ENCODE data around the gene PRKAB2.
"Not testable (repeated sequence)": the region's sequence is repeated elsewhere in the genome, so short reads cannot be mapped to it uniquely, and the experiment has no call there.

The PRKAB2 gene

GRCh38 chr1:147124266-147124665 lies 48.0 kb downstream of the PRKAB2 start:
- no peaks in the 10 kb centered on the region for H3K36me3 ChIP-seq
- DNase-seq = no peak
- peaks cover 3% of the 10 kb centered on the region; the same call in 1 of the 2 replicates for H3K27me3 ChIP-seq
- H3K4me1 ChIP-seq = no peaks in the 10 kb centered on the region
- no peak overlapping the region for H3K4me3 ChIP-seq (ENCODE audit: low read depth, low read length)
- no peaks in the 10 kb centered on the region for H3K9me3 ChIP-seq
- TF ChIP-seq, protein P1, sequence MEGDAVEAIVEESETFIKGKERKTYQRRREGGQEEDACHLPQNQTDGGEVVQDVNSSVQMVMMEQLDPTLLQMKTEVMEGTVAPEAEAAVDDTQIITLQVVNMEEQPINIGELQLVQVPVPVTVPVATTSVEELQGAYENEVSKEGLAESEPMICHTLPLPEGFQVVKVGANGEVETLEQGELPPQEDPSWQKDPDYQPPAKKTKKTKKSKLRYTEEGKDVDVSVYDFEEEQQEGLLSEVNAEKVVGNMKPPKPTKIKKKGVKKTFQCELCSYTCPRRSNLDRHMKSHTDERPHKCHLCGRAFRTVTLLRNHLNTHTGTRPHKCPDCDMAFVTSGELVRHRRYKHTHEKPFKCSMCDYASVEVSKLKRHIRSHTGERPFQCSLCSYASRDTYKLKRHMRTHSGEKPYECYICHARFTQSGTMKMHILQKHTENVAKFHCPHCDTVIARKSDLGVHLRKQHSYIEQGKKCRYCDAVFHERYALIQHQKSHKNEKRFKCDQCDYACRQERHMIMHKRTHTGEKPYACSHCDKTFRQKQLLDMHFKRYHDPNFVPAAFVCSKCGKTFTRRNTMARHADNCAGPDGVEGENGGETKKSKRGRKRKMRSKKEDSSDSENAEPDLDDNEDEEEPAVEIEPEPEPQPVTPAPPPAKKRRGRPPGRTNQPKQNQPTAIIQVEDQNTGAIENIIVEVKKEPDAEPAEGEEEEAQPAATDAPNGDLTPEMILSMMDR (IDR thresholded peaks at IDR 0.05; ENCODE audit: low read depth, low read length) = no peak

DNA sequence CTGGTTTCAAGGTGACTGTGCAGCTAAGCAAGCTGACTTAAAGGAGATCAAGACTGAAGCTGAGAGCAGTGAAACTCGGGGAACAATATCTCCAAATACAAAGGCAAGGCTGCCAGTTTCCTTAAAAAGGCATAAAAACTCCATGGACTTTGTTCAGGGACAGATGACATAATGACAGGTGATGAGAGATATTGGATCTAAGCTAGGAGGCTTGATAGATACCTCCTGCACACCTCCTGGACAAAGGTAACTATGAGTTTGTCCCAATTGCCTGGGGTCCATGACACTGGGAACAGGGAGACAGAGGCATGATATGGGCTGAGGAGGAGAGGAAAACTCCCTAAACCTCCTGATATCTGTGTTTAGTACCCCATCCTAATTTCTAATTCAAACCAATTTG lies 55.2 kb downstream of the PRKAB2 start:
- H3K27me3 ChIP-seq = no peaks in the 10 kb centered on the region
- H3K4me3 ChIP-seq (ENCODE audit: low read depth, low read length) = no peak overlapping the region
- no peaks in the 10 kb centered on the region for H3K9me3 ChIP-seq
- no peaks in the 10 kb centered on the region for H3K36me3 ChIP-seq
- H3K4me1 ChIP-seq = no peaks in the 10 kb centered on the region
- no peak for DNase-seq
- TF ChIP-seq, protein P1 (IDR thresholded peaks at IDR 0.05; ENCODE audit: low read depth, low read length) = no peak

- TF ChIP-seq, protein P1 (IDR thresholded peaks at IDR 0.05; ENCODE audit: low read depth, low read length) = no peak
- no peaks in the 10 kb centered on the region for H3K9me3 ChIP-seq
- DNase-seq = no peak
- no peaks in the 10 kb centered on the region for H3K4me1 ChIP-seq
- H3K36me3 ChIP-seq = no peaks in the 10 kb centered on the region
- no peak overlapping the region for H3K4me3 ChIP-seq (ENCODE audit: low read depth, low read length)
- no peaks in the 10 kb centered on the region for H3K27me3 ChIP-seq
Observed at GRCh38 chr1:147115496-147115895, 56.8 kb downstream of the PRKAB2 start.

DNA sequence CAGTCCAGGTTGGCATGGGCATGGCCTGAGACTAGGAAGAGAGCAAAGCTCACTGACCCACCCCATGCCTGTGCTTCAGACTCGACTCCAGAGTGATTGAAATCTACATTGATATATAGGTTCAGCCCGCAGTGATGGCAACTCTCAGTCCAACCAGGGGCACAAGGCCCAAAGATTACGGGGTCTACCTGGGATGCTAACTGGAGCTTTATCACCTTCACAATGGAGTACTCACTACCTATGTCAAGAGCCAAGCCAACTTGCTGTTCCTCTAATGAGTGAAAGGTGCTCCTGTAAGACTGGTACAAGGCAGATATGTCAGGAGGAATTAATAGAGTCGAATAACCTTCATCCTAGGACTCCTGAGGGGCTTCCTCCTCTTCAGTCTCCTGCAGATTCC lies 57.2 kb downstream of the PRKAB2 start:
- H3K36me3 ChIP-seq, H3K9me3 ChIP-seq, DNase-seq: not testable (repeated sequence)

GRCh38 chr1:147114353-147114752 lies 57.9 kb downstream of the PRKAB2 start:
- not testable (repeated sequence) for H3K27me3 ChIP-seq; H3K9me3 ChIP-seq; DNase-seq; H3K4me3 ChIP-seq (ENCODE audit: low read depth, low read length); H3K36me3 ChIP-seq; H3K4me1 ChIP-seq

More for the DNA sequence above, 57.2 kb downstream of the PRKAB2 start:
- not testable (repeated sequence) for H3K27me3 ChIP-seq; H3K4me1 ChIP-seq; H3K4me3 ChIP-seq (ENCODE audit: low read depth, low read length)

DNA sequence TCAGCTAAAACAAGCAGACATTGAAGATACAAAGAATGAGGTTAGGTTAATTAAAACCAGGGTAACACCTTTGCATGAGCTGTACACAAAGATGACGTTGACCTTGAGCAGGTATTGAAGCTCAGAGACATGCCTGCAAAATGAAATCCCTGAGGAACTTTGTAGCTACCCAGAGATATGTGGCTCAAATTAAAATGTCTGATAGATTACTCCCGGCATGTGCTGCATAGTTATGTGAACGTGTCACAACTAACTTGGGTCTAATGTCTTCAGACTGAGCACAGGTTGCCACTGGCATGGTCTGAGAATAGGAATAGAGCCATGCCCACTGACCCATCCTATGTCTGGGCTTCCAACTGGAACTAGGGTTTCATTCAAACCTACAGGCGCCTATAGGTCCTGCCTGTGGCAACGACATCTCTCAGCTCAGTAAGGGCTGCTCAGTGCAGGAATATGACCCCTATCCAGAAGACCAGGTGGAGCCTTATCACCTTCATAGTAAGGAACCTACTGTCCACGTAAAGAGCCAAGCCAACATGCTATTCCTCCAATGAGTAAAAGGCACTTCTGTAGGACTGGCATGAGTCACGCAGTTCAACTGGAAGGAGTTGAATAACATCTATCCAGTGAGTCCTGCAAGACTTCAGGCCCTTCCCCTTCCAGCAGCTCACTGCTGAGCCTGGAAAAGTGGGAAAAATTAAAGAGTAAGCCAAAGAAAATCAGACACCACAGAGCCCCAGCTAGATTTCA lies 60.7 kb downstream of the PRKAB2 start:
- TF ChIP-seq, protein P1 (IDR thresholded peaks at IDR 0.05; ENCODE audit: low read depth, low read length) = no peak
- DNase-seq = no peak
- no peaks in the 10 kb centered on the region for H3K27me3 ChIP-seq

DNA sequence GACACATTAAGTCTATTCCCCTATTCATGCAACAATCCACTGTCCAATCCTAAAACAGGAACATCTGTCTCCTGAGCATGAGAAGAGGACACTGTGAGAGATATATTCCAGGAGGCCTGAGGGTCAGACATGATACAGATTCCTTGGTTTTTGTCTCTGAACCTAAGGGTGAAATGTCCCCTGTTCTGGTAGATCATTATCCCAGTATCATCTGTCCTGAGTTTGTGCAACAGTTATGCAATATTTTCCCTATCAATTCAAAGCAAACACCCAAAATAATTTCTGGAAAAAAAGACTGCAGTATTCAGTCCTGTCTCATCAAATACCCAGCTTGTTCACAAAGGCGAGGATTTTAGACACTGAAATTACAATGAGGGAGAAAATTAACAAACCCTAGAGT lies 61.4 kb downstream of the PRKAB2 start:
- H3K36me3 ChIP-seq = no peaks in the 10 kb centered on the region
- H3K4me1 ChIP-seq = no peaks in the 10 kb centered on the region
- H3K27me3 ChIP-seq = no peaks in the 10 kb centered on the region
- TF ChIP-seq, protein P1 (IDR thresholded peaks at IDR 0.05; ENCODE audit: low read depth, low read length) = no peak
- H3K9me3 ChIP-seq = no peaks in the 10 kb centered on the region
- no peak overlapping the region for H3K4me3 ChIP-seq (ENCODE audit: low read depth, low read length)
- no peak for DNase-seq

More for the DNA sequence above, 60.7 kb downstream of the PRKAB2 start:
- no peaks in the 10 kb centered on the region for H3K36me3 ChIP-seq
- H3K4me3 ChIP-seq (ENCODE audit: low read depth, low read length) = no peak overlapping the region
- H3K9me3 ChIP-seq = no peaks in the 10 kb centered on the region
- H3K4me1 ChIP-seq = no peaks in the 10 kb centered on the region
